Activated CD4-positive, alpha-beta T cell treated with anti-CD3 and anti-CD28 coated beads, Interleukin-2, amount 50 U/mL, for 1 hour (primary cell): ENCODE results near the gene RTF1.

ENCODE experiments used
- DNase-seq: peaks from one replicate; pipeline ENCODE4 v3.0.0-alpha.2; 2020

RTF1 gene

GRCh38 chr15:41510728-41511127, 93.8 kb downstream of the RTF1 start:
- no peak for DNase-seq

GRCh38 chr15:41511331-41511898, 94.5 kb downstream of the RTF1 start:
- no peak for DNase-seq

- DNase-seq: peak; percentile 23
These were observed 95.0 kb downstream of the RTF1 start for GRCh38 chr15:41511899-41512369.

GRCh38 chr15:41512512-41512939, 95.6 kb downstream of the RTF1 start:
- no peak for DNase-seq

- DNase-seq: peak; percentile 32
These were observed 96.1 kb downstream of the RTF1 start for GRCh38 chr15:41512940-41513505.

- no peak for DNase-seq
These were observed 96.8 kb downstream of the RTF1 start, which contains the start of gene LTK for GRCh38 chr15:41513506-41514227. LTK (minus strand) TSS chr15:41513827; CDS start chr15:41513709, 118 bp downstream.

- no peak for DNase-seq
These were observed 101.1 kb downstream of the RTF1 start for GRCh38 chr15:41517895-41518449.

GRCh38 chr15:41520636-41521035, 103.7 kb downstream of the RTF1 start:
- DNase-seq: no peak

GRCh38 chr15:41521614-41522013, 104.7 kb downstream of the RTF1 start:
- DNase-seq: no peak

- DNase-seq: no peak
These were observed 106.2 kb downstream of the RTF1 start for GRCh38 chr15:41523097-41523496.

GRCh38 chr15:41530363-41530956, 113.6 kb downstream of the RTF1 start:
- DNase-seq: no peak
